ENCODE data around the gene SH3PXD2B.

DNA sequence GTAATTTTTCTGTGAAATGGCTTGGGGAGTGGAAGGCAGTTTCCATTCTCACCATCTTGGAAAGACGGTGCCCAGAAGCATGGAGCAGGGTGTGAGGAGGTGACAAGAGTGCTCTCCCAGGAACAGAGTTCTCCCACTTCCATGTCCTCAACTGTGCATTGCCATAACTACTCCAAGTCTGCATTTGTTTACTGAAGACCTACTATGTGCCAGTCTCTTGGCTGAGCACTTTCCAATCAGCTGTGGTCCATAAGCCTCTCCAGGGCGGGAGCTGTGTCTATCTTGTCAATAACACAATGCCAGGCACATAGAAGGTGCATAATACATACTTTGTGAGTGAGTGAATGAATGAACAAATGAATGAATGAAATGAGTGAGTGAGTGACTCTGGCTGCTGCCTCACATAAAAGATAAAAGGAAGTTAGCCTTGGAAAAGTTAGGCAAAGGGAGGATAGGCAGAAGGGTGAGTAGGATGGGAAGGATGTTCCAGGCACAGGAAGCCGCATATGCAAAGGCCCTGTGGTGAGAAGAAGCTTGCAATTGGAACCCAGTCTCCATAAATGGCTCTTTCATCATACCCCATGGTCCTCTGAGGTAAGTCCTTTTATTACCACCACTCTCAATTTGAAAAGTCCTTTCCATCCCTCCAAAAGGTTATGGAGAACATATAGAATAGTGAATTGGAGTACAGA lies 31.3 kb upstream of the SH3PXD2B start:
- TF ChIP-seq, protein P1, sequence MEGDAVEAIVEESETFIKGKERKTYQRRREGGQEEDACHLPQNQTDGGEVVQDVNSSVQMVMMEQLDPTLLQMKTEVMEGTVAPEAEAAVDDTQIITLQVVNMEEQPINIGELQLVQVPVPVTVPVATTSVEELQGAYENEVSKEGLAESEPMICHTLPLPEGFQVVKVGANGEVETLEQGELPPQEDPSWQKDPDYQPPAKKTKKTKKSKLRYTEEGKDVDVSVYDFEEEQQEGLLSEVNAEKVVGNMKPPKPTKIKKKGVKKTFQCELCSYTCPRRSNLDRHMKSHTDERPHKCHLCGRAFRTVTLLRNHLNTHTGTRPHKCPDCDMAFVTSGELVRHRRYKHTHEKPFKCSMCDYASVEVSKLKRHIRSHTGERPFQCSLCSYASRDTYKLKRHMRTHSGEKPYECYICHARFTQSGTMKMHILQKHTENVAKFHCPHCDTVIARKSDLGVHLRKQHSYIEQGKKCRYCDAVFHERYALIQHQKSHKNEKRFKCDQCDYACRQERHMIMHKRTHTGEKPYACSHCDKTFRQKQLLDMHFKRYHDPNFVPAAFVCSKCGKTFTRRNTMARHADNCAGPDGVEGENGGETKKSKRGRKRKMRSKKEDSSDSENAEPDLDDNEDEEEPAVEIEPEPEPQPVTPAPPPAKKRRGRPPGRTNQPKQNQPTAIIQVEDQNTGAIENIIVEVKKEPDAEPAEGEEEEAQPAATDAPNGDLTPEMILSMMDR (conservative IDR thresholded peaks at IDR 0.05; ENCODE audit: low read depth, low read length): no peak
- TF ChIP-seq MAZ (IDR thresholded peaks at IDR 0.05; ENCODE audit: borderline replicate concordance, low read depth, low read length): no peak
- TF ChIP-seq, protein P2, sequence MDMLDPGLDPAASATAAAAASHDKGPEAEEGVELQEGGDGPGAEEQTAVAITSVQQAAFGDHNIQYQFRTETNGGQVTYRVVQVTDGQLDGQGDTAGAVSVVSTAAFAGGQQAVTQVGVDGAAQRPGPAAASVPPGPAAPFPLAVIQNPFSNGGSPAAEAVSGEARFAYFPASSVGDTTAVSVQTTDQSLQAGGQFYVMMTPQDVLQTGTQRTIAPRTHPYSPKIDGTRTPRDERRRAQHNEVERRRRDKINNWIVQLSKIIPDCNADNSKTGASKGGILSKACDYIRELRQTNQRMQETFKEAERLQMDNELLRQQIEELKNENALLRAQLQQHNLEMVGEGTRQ (IDR thresholded peaks at IDR 0.05; ENCODE audit: low read depth, low read length): no peak
- no peak for TF ChIP-seq POLR2A (IDR thresholded peaks at IDR 0.05; ENCODE audit: low read depth, low read length)
- no peak for TF ChIP-seq MAFK (IDR thresholded peaks at IDR 0.05; ENCODE audit: low read depth, low read length)

Data from IMR-90 (cell line).